NCI-H2196 treated with DMSO at 0.1 percent for 48 hours (cell line): ENCODE data around the gene WFDC8.
"Not testable (repeated sequence)": the region's sequence is repeated elsewhere in the genome, so short reads cannot be mapped to it uniquely, and the experiment has no call there.

ENCODE experiments used
- DNase-seq: peaks from one replicate; lab custom pipeline; 2025; ENCODE audit not compliant: unreplicated experiment; lab: John Stamatoyannopoulos, UW

WFDC8 gene

DNA sequence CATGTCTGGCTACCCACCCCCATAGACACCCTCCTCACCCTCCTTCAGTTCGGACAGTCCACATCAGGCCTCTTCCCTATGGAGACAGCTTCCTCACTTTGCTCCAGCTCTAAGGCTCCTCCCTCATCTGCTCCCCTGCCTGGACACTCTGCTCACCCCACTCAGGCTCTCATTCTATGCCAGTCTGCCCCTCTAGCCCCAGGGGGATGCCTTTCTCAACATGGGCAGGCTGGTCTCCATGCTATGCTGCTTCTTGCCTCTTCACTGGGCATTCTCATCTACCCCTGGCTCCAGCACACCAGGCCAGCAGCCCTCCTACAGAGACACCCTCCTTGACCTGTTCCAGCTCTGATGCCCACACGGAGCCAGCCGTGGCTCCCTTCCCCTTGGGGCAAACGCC lies at the start of gene WFDC8:
Gene WFDC8, minus strand, starts transcription at position 101 of the 400 bp plus-strand sequence. Its CDS starts 37 bp downstream, at position 64.
- no peak for DNase-seq

- DNase-seq = no peak
Observed at GRCh38 chr20:45626540-45626939, 47.5 kb upstream of the WFDC8 start.

- no peak for DNase-seq
Observed at GRCh38 chr20:45621593-45621992, 42.5 kb upstream of the WFDC8 start.

GRCh38 chr20:45617591-45617990 lies 38.5 kb upstream of the WFDC8 start:
- DNase-seq = no peak

DNA sequence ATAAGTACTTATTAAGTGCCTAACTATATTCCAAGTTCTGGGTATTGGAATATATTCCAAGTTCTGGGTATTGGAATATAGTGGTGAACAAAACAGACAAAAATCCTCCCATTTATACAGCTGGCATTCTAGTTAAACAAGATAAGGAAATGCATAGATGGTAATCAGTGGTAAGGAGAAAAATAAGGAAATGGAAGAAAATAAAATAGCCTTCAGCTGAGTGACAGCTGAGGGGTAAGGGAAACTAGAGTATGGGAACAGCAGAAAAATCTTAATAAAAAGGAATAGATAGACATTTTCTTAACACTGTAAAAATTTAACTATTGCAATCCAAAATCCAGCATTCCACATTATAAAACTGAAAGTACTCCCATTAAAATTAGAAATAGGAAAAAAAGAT lies 33.2 kb upstream of the WFDC8 start:
- no peak for DNase-seq

DNA sequence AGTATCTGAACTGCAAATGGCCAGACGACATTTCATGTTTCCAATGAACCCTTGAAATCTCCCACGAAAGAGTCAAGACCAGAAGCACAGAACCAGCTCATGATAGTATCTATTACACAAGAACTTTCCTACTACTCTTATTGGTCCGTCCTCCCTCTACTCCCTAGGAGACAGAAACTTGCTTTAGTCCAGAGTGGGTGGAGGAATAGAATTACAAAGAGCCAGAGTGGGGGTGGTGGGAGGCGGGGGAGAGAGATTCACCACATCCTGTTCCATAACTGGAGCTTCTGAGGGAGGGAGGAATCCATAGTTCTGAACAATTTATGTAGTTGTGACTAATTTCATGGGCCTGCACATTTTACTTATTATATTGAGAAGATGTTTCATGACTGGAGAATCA lies 32.0 kb upstream of the WFDC8 start:
- no peak for DNase-seq

- DNase-seq = no peak
Observed at GRCh38 chr20:45607810-45608209, 28.7 kb upstream of the WFDC8 start.

DNA sequence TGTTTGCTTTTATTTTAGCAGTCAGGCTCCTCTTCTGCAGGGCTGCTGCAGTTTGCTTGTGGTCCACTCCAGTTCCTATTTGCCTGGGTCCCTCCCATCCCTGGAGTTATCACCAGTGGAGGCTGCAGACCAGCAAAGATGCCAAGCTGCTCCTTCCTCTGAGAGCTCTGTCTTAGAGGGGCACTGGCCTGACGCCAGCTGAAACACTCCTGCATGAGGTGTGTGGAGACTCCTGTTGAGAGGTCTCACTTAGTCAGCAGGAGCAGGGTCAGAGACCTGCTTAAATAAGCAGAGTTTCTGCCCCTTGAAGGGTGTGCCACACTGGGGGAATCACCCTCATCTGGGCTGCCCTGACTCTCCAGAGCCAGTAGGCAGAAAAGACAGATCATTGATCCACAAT lies 16.2 kb upstream of the WFDC8 start:
- no peak for DNase-seq

DNA sequence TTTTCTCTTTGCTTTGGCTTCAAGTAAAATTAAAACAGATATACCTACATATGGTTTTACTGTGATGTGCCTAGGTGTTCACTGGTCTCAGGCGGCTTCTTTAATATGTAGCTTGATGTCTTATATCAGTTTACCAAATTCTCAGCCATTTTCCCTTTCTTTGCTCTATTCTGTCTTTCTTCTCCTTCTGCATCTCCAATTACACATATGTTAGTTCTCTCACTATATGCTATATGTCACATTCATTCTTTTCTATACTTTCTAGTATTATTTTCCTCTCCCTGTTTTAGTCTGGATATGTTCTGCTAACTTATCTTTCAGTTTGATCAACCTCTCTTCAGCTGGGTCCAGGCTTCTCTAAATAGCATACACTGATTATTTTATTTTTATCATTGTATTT lies 14.4 kb upstream of the WFDC8 start:
- DNase-seq = no peak

GRCh38 chr20:45592574-45593189 lies 13.6 kb upstream of the WFDC8 start:
- DNase-seq = no peak

- DNase-seq = no peak
Observed at GRCh38 chr20:45589725-45590124, 10.6 kb upstream of the WFDC8 start.

- DNase-seq = no peak
Observed at GRCh38 chr20:45588800-45589199, 9.7 kb upstream of the WFDC8 start.

DNA sequence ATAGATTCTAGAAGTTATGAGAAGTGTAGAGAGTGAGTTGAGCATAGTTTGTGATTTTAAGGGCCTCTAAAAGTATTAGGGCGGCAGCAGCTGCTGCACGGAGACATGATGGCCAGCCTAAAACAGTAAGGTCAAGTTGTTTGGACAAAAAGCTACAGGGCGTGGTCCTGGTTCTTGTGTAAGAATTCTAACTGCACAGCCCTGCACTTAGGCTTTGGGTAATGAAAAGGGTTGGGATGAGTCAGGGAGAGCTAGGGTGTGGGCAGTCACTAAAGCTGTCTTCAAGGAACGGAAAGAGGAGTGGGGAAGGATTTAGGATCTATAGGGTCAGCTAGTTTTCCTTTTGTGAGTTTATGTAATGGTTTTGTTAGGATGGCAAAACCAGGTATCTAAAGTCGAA lies 6.9 kb upstream of the WFDC8 start:
- DNase-seq = not testable (repeated sequence)

GRCh38 chr20:45584294-45584693 lies 5.2 kb upstream of the WFDC8 start:
- not testable (repeated sequence) for DNase-seq

- no peak for DNase-seq
Observed at GRCh38 chr20:45583502-45583901, 4.4 kb upstream of the WFDC8 start.

GRCh38 chr20:45581702-45582101 lies 2.6 kb upstream of the WFDC8 start:
- no peak for DNase-seq

DNA sequence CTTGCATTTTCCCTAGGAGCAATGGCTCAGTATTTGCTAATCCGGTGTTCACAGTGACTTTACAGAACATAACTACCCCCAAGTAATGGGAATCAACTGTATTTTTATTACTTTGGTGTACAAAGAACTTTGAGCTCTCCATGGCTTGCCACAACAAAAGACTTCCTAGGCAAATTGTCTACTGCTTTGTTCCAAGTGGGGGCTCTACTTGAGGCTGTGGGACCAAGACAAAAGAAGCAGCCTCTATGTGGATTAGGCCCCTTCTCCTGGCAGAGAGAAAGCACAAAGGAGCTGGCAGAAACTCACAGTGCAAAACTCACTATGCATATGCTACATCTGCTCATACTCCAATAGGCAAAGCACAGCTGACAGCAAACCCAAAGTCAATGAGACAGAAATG lies 853 bp downstream of the WFDC8 start:
- no peak for DNase-seq

- no peak for DNase-seq
Observed at GRCh38 chr20:45576995-45577394, 2.1 kb downstream of the WFDC8 start.

DNA sequence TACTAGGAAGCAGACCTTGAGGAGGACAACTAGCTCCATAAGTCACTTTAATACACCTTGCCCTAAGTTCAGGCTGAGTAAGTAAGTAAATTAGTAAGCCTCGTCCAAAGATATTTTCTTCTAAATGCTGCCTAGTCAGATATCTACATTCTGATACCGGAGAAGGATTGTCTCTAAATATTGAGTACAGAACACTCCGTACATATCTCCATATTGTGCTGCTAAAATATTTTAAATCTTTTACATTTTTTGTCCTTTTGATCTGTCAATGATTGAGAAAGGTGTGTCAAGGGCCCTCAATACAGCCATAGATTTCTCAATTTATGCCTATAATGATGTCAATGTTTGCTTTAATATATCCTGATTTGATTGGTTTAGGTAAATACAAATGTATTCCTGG lies 3.2 kb downstream of the WFDC8 start:
- DNase-seq = no peak

DNA sequence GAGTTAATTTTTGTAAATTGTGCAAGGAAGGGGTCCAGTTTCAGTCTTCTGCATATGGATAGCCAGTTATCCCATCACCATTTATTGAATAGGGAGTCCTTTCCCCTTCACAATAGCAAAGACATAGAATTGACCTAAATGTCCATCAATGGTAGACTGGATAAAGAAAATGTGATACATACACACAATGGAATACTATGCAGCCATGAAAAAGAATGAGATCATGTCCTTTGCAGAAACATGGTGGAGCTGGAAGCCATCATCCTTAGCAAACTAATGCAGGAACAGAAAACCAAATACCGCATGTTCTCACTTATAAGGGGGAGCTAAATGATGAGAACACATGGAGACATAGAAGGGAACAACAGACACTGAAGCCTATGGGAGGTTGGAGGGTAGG lies 9.4 kb downstream of the WFDC8 start:
- not testable (repeated sequence) for DNase-seq

GRCh38 chr20:45564760-45565276 lies 14.3 kb downstream of the WFDC8 start:
- DNase-seq = no peak

DNA sequence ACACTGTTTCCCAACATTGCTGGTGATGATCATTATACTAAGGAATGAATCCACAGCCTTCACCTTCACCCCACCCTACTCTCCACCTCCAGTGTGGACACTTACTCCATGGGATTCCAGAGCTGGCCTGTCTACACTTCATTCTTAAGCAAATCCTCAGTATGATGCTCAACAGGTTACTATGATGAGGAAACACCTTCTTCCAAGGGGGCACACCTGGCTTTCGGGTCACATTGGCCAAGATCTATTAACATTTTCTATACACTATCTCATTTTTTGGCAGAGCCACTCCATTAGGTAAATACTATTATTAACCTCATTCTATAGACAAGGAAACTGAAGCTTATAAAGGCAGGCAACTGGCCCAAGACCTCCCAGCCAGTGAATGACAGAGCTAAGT lies 23.9 kb downstream of the WFDC8 start:
- DNase-seq = no peak

DNA sequence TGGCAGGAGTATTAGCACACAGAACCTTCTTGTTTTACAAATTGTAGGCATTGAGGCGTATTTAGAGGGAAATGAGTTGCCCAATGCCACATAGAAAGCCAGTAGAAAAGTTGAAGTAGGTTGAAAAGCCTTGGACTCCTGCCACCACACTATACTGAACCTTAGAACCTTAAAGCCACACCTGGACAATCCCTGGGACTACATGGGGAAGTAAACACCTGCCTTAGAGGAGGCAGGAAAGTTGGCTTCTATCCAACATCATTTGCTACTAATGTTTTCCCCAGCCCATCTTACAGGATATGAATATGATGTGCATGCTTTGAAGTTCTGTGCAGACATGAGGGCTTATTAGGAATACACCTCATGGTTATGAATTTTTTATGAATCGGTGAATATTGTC lies 26.6 kb downstream of the WFDC8 start:
- DNase-seq = no peak
